ENCODE measurements around the gene PRKN. TPM values are rescaled to one million over a fixed set of nuclear protein-coding genes. Genes with fewer than 3 reads are reported as not detected.

Gene PRKN
- total and polyA plus RNA-seq, 2 donors (not counting 3 experiments of a cell fraction or from before 2014, with no cell fraction given) = 0.06 TPM; not detected in 1

- dilution Hi-C loops (cut with MboI; ENCODE audit: extremely low pct_ligation_motif_present, low sequenced_read_pairs) (no loop called here), intact Hi-C loops (cut with micrococcal nuclease) (no loop called here)
- H2AFZ ChIP-seq (ENCODE audit: low read depth, low read length) = no peak overlapping the region
- no peak overlapping the region for H3K27ac ChIP-seq (ENCODE audit: insufficient read depth, low read depth, low read length)
- no peaks in the 10 kb centered on the region for H3K36me3 ChIP-seq (ENCODE audit: control insufficient read depth in 2 of 2, extremely low read depth in 1 of 2, insufficient read depth in 2 of 2, low read length in 2 of 2)
- DNase-seq (ENCODE audit: low read depth, low spot score) = no peak
- H3K9me3 ChIP-seq (replicated peaks; ENCODE audit: control insufficient read depth, insufficient read depth, low read length) = peaks cover 1% of the 10 kb centered on the region
- no peaks in the 10 kb centered on the region for H3K9me1 ChIP-seq (replicated peaks; ENCODE audit: control insufficient read depth, extremely low read depth, insufficient read depth, low read length)
- no peaks in the 10 kb centered on the region for H3K27me3 ChIP-seq (ENCODE audit: control insufficient read depth in 2 of 2, insufficient read depth in 2 of 2, low read length in 2 of 2)
- H3K4me2 ChIP-seq (ENCODE audit: insufficient read depth, low read length) = no peak overlapping the region
- H3K4me3 ChIP-seq (replicated peaks in 1 of 3; ENCODE audit: insufficient read depth in 1 of 3, low read depth in 1 of 3, low read length in 3 of 3) = no peak overlapping the region
- H3K79me2 ChIP-seq (ENCODE audit: control insufficient read depth, insufficient read depth, low read length) = no peaks in the 10 kb centered on the region
- no peaks in the 10 kb centered on the region for H3K4me1 ChIP-seq (ENCODE audit: control insufficient read depth, extremely low read depth, insufficient read depth, low read length)
- CTCF ChIA-PET = no interaction called here
- H3K9ac ChIP-seq (replicated peaks; ENCODE audit: extremely low read depth, insufficient read depth, low read length) = no peak overlapping the region
- POLR2A ChIA-PET = no interaction called here
- no peaks in the 10 kb centered on the region for H4K20me1 ChIP-seq (replicated peaks; ENCODE audit: control insufficient read depth, extremely low read depth, insufficient read depth, low read length)
- TF ChIP-seq CTCF (IDR thresholded peaks at IDR 0.05; ENCODE audit: extremely low read depth in 1 of 2, insufficient read depth in 1 of 2, low read depth in 1 of 2, low read length in 2 of 2) (no peak), GATA2 (IDR thresholded peaks at IDR 0.05; ENCODE audit: insufficient read depth, insufficient read length, low read depth, low read length) (no peak)
- no TSS peak for BruUV-seq (replicated peaks)
- no peak for FAIRE-seq
Measured at GRCh38 chr6:162488444-162488843, 239.1 kb downstream of the PRKN start.

GRCh38 chr6:162485464-162485863, 242.1 kb downstream of the PRKN start:
- FAIRE-seq (no peak), DNase-seq (ENCODE audit: low read depth, low spot score) (no peak)
- POLR2A ChIA-PET = no interaction called here
- CTCF ChIA-PET = no interaction called here
- Histone ChIP-seq H3K27ac (ENCODE audit: insufficient read depth, low read depth, low read length) (no peak overlapping the region), H3K36me3 (ENCODE audit: control insufficient read depth in 2 of 2, extremely low read depth in 1 of 2, insufficient read depth in 2 of 2, low read length in 2 of 2) (no peaks in the 10 kb centered on the region), H4K20me1 (replicated peaks; ENCODE audit: control insufficient read depth, extremely low read depth, insufficient read depth, low read length) (no peaks in the 10 kb centered on the region), H3K27me3 (ENCODE audit: control insufficient read depth in 2 of 2, insufficient read depth in 2 of 2, low read length in 2 of 2) (no peaks in the 10 kb centered on the region), H3K9me3 (replicated peaks; ENCODE audit: control insufficient read depth, insufficient read depth, low read length) (peaks cover 1% of the 10 kb centered on the region), H2AFZ (ENCODE audit: low read depth, low read length) (no peak overlapping the region), H3K4me1 (ENCODE audit: control insufficient read depth, extremely low read depth, insufficient read depth, low read length) (no peaks in the 10 kb centered on the region), H3K9ac (replicated peaks; ENCODE audit: extremely low read depth, insufficient read depth, low read length) (no peak overlapping the region), H3K9me1 (replicated peaks; ENCODE audit: control insufficient read depth, extremely low read depth, insufficient read depth, low read length) (no peaks in the 10 kb centered on the region), H3K4me3 (replicated peaks in 1 of 3; ENCODE audit: insufficient read depth in 1 of 3, low read depth in 1 of 3, low read length in 3 of 3) (no peak overlapping the region), H3K4me2 (ENCODE audit: insufficient read depth, low read length) (no peak overlapping the region), H3K79me2 (ENCODE audit: control insufficient read depth, insufficient read depth, low read length) (no peaks in the 10 kb centered on the region)
- no TSS peak for BruUV-seq (replicated peaks)
- dilution Hi-C loops (cut with MboI; ENCODE audit: extremely low pct_ligation_motif_present, low sequenced_read_pairs) (no loop called here), intact Hi-C loops (cut with micrococcal nuclease) (no loop called here)
- no peak for TF ChIP-seq CTCF (IDR thresholded peaks at IDR 0.05; ENCODE audit: extremely low read depth in 1 of 2, insufficient read depth in 1 of 2, low read depth in 1 of 2, low read length in 2 of 2)
- TF ChIP-seq JUN (IDR thresholded peaks at IDR 0.05; ENCODE audit: borderline replicate concordance, insufficient read depth, insufficient read length, low read depth) = no peak
- no peak for TF ChIP-seq MAX (IDR thresholded peaks at IDR 0.05; ENCODE audit: insufficient read depth, insufficient read length)
- no peak for TF ChIP-seq FOS (IDR thresholded peaks at IDR 0.05; ENCODE audit: borderline replicate concordance, insufficient read depth, low read length)
- TF ChIP-seq EZH2 (IDR thresholded peaks at IDR 0.05; ENCODE audit: borderline replicate concordance, low read depth, low read length, severe bottlenecking) = no peak
- no peak for TF ChIP-seq GATA2 (IDR thresholded peaks at IDR 0.05; ENCODE audit: insufficient read depth, insufficient read length, low read depth, low read length)
- no peak for TF ChIP-seq MYC (IDR thresholded peaks at IDR 0.05; ENCODE audit: low read depth, low read length)
- no peak for TF ChIP-seq POLR2A (IDR thresholded peaks at IDR 0.05; ENCODE audit: low read depth, low read length)
- TF ChIP-seq POLR2AphosphoS5 (IDR thresholded peaks at IDR 0.05; ENCODE audit: insufficient read depth, low read depth, low read length) = no peak

Data from endothelial cell of umbilical vein (primary cell).